MG63 (cell line): ENCODE results near the gene STK32B. TPM values are rescaled to one million over a fixed set of nuclear protein-coding genes. Genes with fewer than 3 reads are reported as not detected.

Experiments
- DNase-seq: peaks from one replicate; pipeline ENCODE4 v3.0.0-alpha.2; 2020
- H3K27me3 ChIP-seq: fragments of 250-450 bp; sonication (Bioruptor Pico); 2 replicates; pipeline ENCODE4 v1.5.1; 2020; ENCODE audit warnings: mild to moderate bottlenecking, moderate library complexity
- H3K36me3 ChIP-seq: fragments of 250-450 bp; sonication (Bioruptor Pico); 2 replicates; pipeline ENCODE4 v1.5.1; 2020; ENCODE audit warnings: mild to moderate bottlenecking, moderate library complexity
- H3K4me3 ChIP-seq: fragments of 250-450 bp; sonication (Bioruptor Pico); 2 replicates; pipeline ENCODE4 v1.5.1; 2020; ENCODE audit warnings: mild to moderate bottlenecking, moderate library complexity
- H3K9me3 ChIP-seq: fragments of 250-450 bp; sonication (Bioruptor Pico); 2 replicates; pipeline ENCODE4 v1.5.1; 2020; ENCODE audit warnings: mild to moderate bottlenecking, moderate library complexity
- total RNA-seq: library from RNA; depleted of rRNA; stranded (reverse); fragments of >200 nt; shearing (Covaris generic); gene quantifications from 2 replicates; pipeline ENCODE4 v1.2.3, GENCODE V29; 2014; ENCODE audit warnings: low replicate concordance

Gene STK32B
- total RNA-seq, 1 experiment from 2014 or later = not detected

DNA sequence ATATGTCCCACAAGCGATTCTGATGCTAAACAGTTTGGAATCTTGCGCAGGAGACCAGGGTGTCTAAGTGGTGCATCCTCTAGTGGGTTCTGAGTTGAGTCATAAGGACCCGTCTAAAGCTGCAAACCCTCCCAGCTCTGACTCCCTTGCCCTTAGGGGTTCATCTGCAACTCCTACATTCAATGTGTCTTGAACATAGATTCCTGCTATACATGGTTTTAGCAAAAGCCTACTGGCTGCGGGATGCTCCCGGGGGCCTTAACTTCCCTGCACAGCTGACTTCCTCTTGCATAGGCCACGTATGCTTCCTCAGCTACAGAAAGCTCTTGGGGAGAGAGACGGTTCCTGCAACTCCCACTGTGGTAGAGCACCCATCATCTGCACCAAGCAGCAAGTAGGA lies 420.4 kb downstream of the STK32B start:
- Histone ChIP-seq H3K9me3 (no peaks in the 10 kb centered on the region), H3K27me3 (no peaks in the 10 kb centered on the region), H3K36me3 (no peaks in the 10 kb centered on the region), H3K4me3 (no peak overlapping the region)
- no peak for DNase-seq

DNA sequence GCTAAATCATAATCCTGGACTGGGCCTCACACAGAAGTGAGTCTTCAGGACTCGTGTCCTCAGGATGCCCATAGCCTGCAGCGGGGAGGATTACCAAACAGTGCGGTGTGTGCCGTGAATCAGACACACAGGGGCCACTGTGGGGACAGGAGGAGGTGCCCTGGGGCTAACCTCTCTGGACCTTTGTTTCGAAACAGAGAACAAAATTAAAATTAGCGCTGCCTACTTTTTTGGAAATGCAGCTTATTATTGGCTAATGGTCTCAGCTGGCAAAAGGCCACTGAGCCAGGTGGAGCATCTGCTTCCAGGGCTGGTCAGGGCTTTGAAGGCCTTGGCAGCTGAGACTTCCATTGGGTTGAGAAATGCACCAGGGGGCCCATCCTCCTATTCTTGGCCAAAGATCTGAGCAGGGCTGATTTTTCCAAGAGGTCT lies 420.9 kb downstream of the STK32B start:
- DNase-seq = no peak
- Histone ChIP-seq H3K27me3 (no peaks in the 10 kb centered on the region), H3K4me3 (no peak overlapping the region), H3K36me3 (no peaks in the 10 kb centered on the region), H3K9me3 (no peaks in the 10 kb centered on the region)

DNA sequence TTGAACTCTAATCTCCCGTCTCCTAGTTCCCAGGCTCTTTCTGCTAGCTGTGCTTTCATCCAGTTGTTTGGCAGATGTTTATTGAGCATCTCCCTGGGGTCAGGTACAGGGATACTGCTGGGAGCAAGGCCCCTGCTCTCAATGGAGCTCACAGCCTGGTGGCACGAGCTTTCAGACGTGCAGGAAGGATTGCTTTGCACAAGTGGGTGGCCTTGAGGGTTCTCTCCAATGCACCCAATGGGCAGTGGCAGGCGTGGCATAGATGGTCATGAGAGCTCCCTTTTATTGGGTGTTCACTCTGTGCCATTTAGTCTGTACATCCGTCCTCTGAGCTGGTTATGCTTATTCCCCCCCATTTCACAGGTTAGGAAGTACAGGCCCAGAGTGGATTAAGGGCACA lies 421.8 kb downstream of the STK32B start:
- Histone ChIP-seq H3K36me3 (no peaks in the 10 kb centered on the region), H3K9me3 (no peaks in the 10 kb centered on the region), H3K27me3 (no peaks in the 10 kb centered on the region), H3K4me3 (no peak overlapping the region)
- DNase-seq = no peak

DNA sequence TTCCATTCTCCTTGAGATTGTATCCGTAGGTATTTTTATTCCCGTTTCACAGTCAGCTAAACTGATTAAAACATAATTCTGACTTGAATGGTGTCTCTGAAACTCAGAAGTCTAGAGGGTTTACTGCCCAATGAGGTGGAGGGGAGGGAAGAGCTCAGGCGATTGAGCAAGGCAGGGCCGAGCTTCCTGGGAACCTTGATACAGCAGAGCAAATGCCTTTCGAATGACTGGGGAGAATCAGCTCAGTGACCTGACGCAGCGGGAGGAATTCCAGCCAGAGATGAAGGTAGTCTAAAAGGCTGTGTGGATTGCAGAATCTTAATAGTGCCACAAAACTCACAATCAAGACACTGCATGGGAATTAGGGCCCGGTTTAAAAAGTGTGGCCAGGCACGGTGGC lies 423.5 kb downstream of the STK32B start:
- Histone ChIP-seq H3K4me3 (no peak overlapping the region), H3K27me3 (no peaks in the 10 kb centered on the region), H3K36me3 (no peaks in the 10 kb centered on the region), H3K9me3 (no peaks in the 10 kb centered on the region)
- DNase-seq = no peak

DNA sequence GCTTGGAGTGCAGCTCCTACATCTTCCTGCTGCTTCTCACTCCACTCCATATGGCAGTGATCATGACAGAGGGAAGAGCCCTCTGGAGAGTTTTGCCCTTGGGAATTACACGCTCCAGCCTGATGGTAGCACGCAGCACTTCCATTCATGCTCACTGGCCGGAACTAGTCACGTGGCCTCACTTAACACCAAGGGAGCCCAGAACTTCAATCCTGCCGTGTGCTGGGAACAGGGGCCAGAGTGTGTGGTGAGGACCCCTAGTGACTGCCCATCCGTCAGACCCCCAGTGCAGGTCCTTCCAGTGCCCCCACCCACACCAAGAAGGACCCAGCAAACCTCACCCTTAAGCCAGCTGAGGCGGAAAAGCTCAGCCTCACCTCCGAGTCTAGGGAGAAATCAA lies 426.3 kb downstream of the STK32B start:
- no peak for DNase-seq
- no peak overlapping the region for H3K4me3 ChIP-seq
- no peaks in the 10 kb centered on the region for H3K9me3 ChIP-seq
- H3K36me3 ChIP-seq = no peaks in the 10 kb centered on the region
- H3K27me3 ChIP-seq = no peaks in the 10 kb centered on the region

DNA sequence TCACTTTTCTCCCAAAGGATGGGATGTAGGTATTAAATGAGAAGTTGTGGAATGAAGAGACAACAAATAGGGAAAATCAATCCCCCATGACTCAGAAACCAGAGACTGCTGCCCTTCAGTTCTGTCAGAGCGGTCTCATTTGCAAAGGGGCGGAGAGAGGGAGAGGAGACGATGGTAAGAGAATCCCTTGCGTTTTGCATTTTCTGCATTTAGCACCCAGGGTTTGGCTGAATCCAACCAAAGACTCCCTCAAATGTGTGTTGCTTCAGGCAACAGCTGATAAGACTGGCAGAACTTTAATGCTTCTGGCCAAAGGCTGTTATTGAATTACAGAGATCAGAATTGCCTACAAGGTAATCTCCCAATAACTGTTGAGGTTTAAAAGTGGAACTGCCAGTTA lies 426.9 kb downstream of the STK32B start:
- no peaks in the 10 kb centered on the region for H3K36me3 ChIP-seq
- DNase-seq = no peak
- no peak overlapping the region for H3K4me3 ChIP-seq
- H3K9me3 ChIP-seq = no peaks in the 10 kb centered on the region
- no peaks in the 10 kb centered on the region for H3K27me3 ChIP-seq

DNA sequence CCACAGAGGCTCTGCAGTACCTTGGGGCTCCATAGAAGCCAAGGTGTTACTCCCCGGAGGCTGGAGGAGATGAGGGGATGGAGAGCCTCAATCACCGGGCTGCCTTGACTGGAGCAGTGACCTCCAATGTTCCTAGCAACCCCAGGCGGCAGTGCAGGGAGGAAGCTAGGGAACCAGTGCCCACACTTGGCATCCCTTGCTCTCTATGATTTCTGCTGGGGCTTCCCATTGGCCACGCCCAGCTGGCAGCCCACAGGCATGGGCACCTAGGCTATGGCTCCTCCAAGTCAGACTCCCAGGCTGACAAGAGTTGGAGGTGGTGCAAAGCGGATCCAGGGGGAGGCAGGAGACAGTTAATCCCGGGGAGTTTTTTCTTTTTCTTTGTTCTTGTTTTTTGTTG lies 427.4 kb downstream of the STK32B start:
- DNase-seq = no peak
- H3K9me3 ChIP-seq = no peaks in the 10 kb centered on the region
- H3K27me3 ChIP-seq = no peaks in the 10 kb centered on the region
- H3K4me3 ChIP-seq = no peak overlapping the region
- H3K36me3 ChIP-seq = no peaks in the 10 kb centered on the region

DNA sequence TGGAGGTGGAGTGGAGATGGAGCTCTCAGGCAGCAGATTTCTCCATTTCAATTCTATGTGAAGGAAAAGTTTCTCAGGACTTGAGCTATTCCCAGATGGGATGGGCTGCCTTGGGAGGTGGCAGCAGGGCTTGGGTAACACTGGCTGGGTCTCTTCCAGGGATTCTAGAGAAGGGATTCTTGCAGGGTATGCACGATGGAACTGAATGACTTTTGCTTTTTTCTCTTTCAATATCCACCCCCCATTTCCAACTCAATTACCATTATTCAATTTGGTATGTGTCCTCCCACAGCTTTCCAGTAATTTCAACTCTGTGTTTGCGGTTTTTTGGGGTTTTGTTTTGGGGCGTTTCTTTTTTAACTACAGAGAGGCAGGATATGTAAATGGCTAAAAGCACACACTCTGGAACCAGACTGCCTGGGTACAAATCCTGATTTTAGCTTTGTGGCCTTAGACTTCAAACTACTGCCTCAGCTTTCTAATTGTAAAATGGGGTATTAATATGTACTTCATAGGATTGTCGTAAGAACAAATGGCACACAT lies 428.3 kb downstream of the STK32B start:
- Histone ChIP-seq H3K27me3 (no peaks in the 10 kb centered on the region), H3K9me3 (no peaks in the 10 kb centered on the region), H3K4me3 (no peak overlapping the region), H3K36me3 (no peaks in the 10 kb centered on the region)
- DNase-seq = no peak

DNA sequence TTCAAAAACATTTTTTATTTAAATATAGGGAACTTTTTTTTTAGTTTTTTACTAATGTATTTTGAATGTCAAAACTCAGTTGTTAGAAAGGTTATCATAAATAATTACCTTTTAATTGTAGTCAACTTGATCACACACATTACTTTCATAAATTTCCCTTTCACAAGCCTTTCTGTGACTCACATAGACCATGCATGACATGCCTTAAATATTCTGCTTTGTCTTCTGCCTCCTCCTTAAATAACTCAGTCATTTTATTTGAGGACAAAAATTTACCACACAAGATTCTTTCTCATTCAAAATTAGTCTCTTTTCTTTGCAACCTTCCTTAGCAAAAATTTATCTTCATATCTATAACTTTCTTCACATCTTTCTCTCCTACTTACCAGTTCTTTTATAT lies 437.1 kb downstream of the STK32B start:
- H3K36me3 ChIP-seq = no peaks in the 10 kb centered on the region
- H3K27me3 ChIP-seq = no peaks in the 10 kb centered on the region
- no peak overlapping the region for H3K4me3 ChIP-seq
- H3K9me3 ChIP-seq = no peaks in the 10 kb centered on the region
- DNase-seq = no peak

DNA sequence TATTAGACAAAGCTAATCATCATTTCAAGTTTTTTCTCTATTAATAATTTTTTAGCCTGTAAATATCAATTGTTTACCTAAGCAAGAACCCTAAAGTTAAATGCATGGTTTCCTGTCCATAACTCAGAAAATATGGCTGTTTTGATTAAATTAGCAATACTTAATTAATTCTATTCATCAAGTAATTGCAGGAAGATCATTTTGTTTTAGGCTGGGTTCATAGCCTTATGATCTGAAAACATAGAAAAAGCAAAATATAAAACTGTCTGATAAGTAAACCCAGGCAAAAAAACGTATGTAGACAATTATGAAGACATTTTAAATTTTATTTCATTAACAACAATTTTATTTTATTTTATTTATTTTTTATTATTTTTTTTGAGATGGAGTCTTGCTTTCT lies 438.0 kb downstream of the STK32B start:
- Histone ChIP-seq H3K9me3 (no peaks in the 10 kb centered on the region), H3K4me3 (no peak overlapping the region), H3K36me3 (no peaks in the 10 kb centered on the region), H3K27me3 (no peaks in the 10 kb centered on the region)
- DNase-seq = no peak

DNA sequence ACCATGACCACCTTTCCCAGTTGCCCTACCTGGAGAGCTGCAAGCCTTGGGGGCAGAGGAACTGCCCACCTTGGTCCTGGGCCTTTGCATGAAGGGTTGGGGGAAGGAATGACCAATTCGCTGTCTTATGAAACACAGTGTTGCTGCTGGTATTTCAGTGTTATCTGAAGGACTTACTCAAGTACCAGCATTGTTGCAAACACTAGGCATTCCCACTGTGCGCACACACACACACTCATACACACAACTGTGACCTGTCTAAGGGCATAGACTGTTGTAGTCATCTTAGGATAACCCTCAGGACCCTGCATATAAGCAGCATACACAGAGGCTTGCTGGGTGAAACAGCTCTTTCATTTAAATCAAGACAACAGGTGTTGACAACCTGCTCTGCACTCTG lies 446.2 kb downstream of the STK32B start:
- no peak for DNase-seq
- Histone ChIP-seq H3K36me3 (no peaks in the 10 kb centered on the region), H3K27me3 (no peaks in the 10 kb centered on the region), H3K9me3 (no peaks in the 10 kb centered on the region), H3K4me3 (no peak overlapping the region)

DNA sequence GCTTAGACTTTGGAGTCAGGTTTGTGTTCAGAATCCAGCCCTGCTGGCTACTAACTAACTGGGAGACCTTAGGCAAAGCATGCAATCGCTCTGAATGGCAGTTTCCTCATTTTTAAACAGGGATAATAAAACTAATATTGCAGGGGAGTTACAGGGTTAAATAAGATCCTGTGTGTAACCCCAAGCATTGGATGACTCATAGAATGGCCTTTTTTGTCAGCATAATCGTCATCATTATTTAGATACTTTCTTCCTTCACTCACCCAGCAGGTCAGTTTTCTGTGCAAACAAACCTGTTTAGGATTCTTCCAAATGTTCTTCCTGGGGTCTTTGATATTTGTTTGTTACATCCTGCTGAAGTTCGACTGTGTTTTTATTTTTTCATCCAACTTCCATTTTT lies 448.9 kb downstream of the STK32B start:
- no peaks in the 10 kb centered on the region for H3K36me3 ChIP-seq
- H3K9me3 ChIP-seq = no peaks in the 10 kb centered on the region
- no peak for DNase-seq
- H3K4me3 ChIP-seq = no peak overlapping the region
- H3K27me3 ChIP-seq = no peaks in the 10 kb centered on the region

DNA sequence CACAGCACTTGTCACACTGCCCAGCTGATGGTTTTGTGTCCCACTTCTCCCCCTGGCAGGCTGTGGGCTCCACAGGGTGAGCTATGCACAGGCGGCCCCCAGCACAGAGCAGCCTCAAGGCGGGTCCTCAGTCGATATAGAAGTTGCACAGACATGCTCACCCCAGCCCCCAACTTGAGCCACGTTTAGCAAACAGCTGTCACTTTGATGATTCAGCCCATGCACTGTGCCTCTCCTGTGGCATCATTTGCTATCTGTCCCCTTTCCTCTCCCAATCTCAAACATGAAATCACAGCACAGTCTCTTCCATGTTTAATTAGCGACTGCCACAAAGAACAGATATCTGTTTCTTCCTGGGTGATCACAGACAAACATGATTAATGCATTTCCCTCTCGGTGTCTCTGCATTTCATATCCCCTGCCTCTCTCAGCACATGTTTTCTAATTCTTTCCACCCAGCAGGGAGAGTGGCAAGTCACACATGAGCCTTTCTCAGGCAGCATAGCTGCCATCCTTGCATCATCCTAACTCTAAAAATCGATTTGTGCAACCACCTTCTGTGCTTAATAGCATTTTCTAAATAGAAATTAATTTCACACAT lies 452.2 kb downstream of the STK32B start:
- Histone ChIP-seq H3K4me3 (no peak overlapping the region), H3K9me3 (no peaks in the 10 kb centered on the region), H3K36me3 (no peaks in the 10 kb centered on the region), H3K27me3 (no peaks in the 10 kb centered on the region)
- no peak for DNase-seq

DNA sequence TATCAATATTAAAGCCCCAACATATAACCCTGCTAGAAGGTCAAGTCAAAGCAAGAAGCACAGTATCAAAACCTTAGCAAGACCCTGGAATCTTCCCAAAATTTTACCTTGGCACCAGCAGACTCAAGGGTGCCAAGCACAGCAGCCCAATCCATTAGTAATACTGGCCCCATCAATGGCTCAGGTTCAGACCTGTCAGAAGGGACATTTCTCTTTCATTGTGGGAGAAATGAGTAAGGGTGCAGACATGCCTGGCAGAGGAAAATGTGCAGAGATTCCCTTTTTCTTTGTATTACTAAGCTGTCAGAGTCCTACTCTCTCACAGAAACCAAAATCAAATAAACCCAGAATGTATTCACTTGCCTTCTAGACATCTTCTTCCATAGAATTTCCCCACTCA lies 453.2 kb downstream of the STK32B start:
- Histone ChIP-seq H3K36me3 (no peaks in the 10 kb centered on the region), H3K9me3 (no peaks in the 10 kb centered on the region), H3K27me3 (no peaks in the 10 kb centered on the region), H3K4me3 (no peak overlapping the region)
- DNase-seq = no peak

DNA sequence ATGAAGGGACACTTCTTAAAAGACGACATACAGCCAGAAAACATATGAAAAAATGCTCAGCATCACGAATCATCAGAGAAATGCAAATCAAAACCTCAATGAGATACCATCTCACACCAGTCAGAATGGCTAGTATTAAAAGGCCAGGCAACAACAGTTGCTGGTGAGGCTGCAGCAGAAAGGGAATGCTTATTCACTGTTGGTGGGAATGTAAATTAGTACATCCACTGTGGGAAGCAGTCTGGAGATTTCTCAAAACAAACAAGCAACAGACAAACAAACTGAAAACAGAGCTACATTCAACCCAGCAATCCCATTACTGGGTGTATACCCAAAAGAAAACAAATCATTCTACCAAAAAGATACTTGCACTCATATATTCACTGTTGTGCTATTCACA lies 459.2 kb downstream of the STK32B start:
- no peaks in the 10 kb centered on the region for H3K36me3 ChIP-seq
- H3K4me3 ChIP-seq = no peak overlapping the region
- no peaks in the 10 kb centered on the region for H3K27me3 ChIP-seq
- no peaks in the 10 kb centered on the region for H3K9me3 ChIP-seq
- no peak for DNase-seq

DNA sequence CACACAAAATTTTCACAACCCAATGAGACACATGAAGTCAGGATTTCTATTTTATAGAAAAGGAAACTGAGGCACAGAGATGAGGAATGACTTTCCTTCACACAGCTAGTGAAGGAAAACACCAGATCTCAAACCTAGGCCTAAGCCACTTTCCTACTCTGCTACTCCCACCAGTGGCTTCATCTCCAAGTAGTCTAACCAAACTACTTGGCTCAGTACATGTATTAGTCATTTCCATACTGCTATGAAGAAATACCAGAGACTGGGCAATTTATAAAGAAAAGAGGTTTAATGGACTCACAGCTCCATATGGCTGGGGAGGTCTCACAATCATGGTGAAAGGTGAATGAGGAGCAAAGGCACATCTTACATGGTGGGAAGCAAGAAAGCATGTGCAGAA lies 460.5 kb downstream of the STK32B start:
- no peak for DNase-seq
- Histone ChIP-seq H3K27me3 (no peaks in the 10 kb centered on the region), H3K36me3 (no peaks in the 10 kb centered on the region), H3K9me3 (no peaks in the 10 kb centered on the region), H3K4me3 (no peak overlapping the region)

DNA sequence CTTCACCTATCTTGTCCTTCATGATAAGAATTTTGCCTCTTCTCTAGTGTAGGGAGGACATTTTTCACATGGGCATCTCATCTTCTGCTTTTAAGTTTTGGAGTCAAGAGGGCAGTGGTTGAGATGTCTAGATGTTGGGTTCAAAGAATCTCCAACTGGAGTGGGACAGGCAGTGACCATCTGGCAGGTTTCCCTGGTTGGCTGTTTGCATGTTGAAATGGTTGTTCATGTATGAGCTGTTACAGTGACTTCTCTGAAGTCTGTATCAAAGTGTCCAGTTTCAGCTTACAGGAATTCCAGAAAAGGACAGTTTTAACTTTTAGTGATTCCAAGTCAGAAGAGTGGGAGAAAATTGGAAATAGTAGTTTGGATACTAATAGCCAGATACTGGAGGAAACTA lies 464.4 kb downstream of the STK32B start:
- Histone ChIP-seq H3K36me3 (no peaks in the 10 kb centered on the region), H3K4me3 (no peak overlapping the region), H3K27me3 (no peaks in the 10 kb centered on the region), H3K9me3 (no peaks in the 10 kb centered on the region)
- no peak for DNase-seq

DNA sequence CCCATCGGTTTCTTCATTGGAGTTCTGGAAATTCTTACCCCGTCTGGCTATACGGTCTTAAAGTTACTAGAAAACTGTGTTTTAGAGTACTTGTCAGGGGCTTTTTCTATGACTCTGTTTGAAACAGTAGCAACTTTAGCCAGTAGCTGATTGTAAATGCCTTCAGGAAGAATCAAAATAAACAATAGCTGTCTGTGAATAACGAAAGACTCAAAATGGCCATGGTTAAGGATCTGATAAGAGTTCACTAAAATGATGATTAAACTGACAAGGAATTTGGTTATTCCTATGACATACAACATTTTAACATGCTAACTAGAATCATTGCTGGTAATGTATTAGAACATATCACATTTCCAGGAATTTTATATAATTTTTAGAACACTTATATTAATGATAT lies 466.1 kb downstream of the STK32B start:
- Histone ChIP-seq H3K4me3 (no peak overlapping the region), H3K9me3 (no peaks in the 10 kb centered on the region), H3K27me3 (no peaks in the 10 kb centered on the region), H3K36me3 (no peaks in the 10 kb centered on the region)
- no peak for DNase-seq
